ENCODE measurements around the gene PAK4. TPM values are rescaled to one million over a fixed set of nuclear protein-coding genes. Genes with fewer than 3 reads are reported as not detected.

Gene PAK4
- total RNA-seq, 1 experiment from 2014 or later: 1.7 TPM

GRCh38 chr19:39130337-39131254 lies 5.0 kb downstream of the PAK4 start:
- H4K20me1 ChIP-seq (ENCODE audit: insufficient read depth, low read depth, low read length): peaks cover 21% of the 10 kb centered on the region; the same call in 1 of the 2 replicates
- no peak overlapping the region for H3K27ac ChIP-seq (ENCODE audit: low read length)
- no peaks in the 10 kb centered on the region for H3K9me2 ChIP-seq (replicated peaks; ENCODE audit: insufficient read depth, low read length)
- no peak overlapping the region for H3K4me3 ChIP-seq (ENCODE audit: low read length)
- no peaks in the 10 kb centered on the region for H3K9me3 ChIP-seq (ENCODE audit: low read length)
- no peaks in the 10 kb centered on the region for H3K27me3 ChIP-seq (ENCODE audit: low read length)
- no peak overlapping the region for H3K4me2 ChIP-seq (ENCODE audit: low read depth, low read length, poor library complexity, severe bottlenecking)
- no peaks in the 10 kb centered on the region for H3K36me3 ChIP-seq (ENCODE audit: insufficient read depth, low read length)
- DNase-seq: no peak
- peaks cover 16% of the 10 kb centered on the region for H3K4me1 ChIP-seq (ENCODE audit: low read length)
- H2AFZ ChIP-seq (ENCODE audit: low read length): no peak overlapping the region
- peaks cover 15% of the 10 kb centered on the region for H3K79me2 ChIP-seq (ENCODE audit: low read length)
- H3K9ac ChIP-seq (ENCODE audit: low read length): no peak overlapping the region

GRCh38 chr19:39131255-39131755 lies 5.7 kb downstream of the PAK4 start:
- Histone ChIP-seq H3K79me2 (ENCODE audit: low read length) (peaks cover 10% of the 10 kb centered on the region; the same call in 1 of the 2 replicates), H3K27me3 (ENCODE audit: low read length) (no peaks in the 10 kb centered on the region), H4K20me1 (ENCODE audit: insufficient read depth, low read depth, low read length) (peaks cover 21% of the 10 kb centered on the region; the same call in 1 of the 2 replicates), H3K4me3 (ENCODE audit: low read length) (no peak overlapping the region), H3K4me2 (ENCODE audit: low read depth, low read length, poor library complexity, severe bottlenecking) (no peak overlapping the region), H3K9ac (ENCODE audit: low read length) (no peak overlapping the region), H3K27ac (ENCODE audit: low read length) (no peak overlapping the region), H3K36me3 (ENCODE audit: insufficient read depth, low read length) (no peaks in the 10 kb centered on the region), H3K9me3 (ENCODE audit: low read length) (no peaks in the 10 kb centered on the region), H3K4me1 (ENCODE audit: low read length) (peaks cover 13% of the 10 kb centered on the region), H3K9me2 (replicated peaks; ENCODE audit: insufficient read depth, low read length) (no peaks in the 10 kb centered on the region), H2AFZ (ENCODE audit: low read length) (no peak overlapping the region)
- DNase-seq: no peak

DNA sequence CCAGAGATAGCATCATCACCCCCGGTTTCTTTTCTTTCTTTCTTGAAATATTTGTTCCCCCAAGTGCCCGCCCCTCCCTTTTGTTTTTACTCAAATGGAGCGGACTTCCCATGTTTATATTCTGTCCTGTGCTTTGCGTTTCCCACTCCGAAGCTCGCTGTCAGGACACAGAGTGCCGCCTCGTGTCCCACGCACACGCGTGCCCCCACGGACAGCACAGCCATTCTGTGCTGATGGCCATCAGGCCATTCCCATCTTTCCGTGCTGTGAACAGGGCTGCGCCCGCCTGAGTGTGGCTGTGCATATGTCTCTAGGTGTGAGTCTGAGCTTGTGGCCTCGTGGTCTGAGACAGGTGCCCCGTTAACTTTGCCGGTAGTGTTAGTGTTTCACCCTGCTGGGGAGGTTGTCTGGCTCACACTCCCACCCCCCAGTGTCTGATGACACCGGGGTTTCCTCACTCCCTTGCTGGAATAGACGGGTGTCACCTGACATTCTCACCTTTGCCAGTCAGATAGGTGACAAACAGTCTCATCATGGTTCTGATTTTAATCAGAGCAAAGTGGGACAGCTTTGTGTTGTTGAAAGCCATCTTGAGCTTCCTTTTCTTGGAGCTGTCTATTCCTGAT lies 6.9 kb downstream of the PAK4 start:
- Histone ChIP-seq H3K4me3 (ENCODE audit: low read length) (no peak overlapping the region), H3K27me3 (ENCODE audit: low read length) (no peaks in the 10 kb centered on the region), H3K79me2 (ENCODE audit: low read length) (no peaks in the 10 kb centered on the region), H2AFZ (ENCODE audit: low read length) (no peak overlapping the region), H3K9me3 (ENCODE audit: low read length) (no peaks in the 10 kb centered on the region), H3K36me3 (ENCODE audit: insufficient read depth, low read length) (no peaks in the 10 kb centered on the region), H3K9me2 (replicated peaks; ENCODE audit: insufficient read depth, low read length) (no peaks in the 10 kb centered on the region), H3K4me2 (ENCODE audit: low read depth, low read length, poor library complexity, severe bottlenecking) (no peak overlapping the region), H3K27ac (ENCODE audit: low read length) (no peak overlapping the region), H4K20me1 (ENCODE audit: insufficient read depth, low read depth, low read length) (peaks cover 25% of the 10 kb centered on the region; the same call in 1 of the 2 replicates), H3K9ac (ENCODE audit: low read length) (no peak overlapping the region), H3K4me1 (ENCODE audit: low read length) (peaks cover 6% of the 10 kb centered on the region)
- DNase-seq: no peak

- Histone ChIP-seq H3K36me3 (ENCODE audit: insufficient read depth, low read length) (no peaks in the 10 kb centered on the region), H3K27ac (ENCODE audit: low read length) (no peak overlapping the region), H3K9ac (ENCODE audit: low read length) (no peak overlapping the region), H3K4me3 (ENCODE audit: low read length) (no peak overlapping the region), H3K79me2 (ENCODE audit: low read length) (no peaks in the 10 kb centered on the region), H3K4me1 (ENCODE audit: low read length) (peaks cover 6% of the 10 kb centered on the region), H3K9me3 (ENCODE audit: low read length) (no peaks in the 10 kb centered on the region), H4K20me1 (ENCODE audit: insufficient read depth, low read depth, low read length) (peaks cover 25% of the 10 kb centered on the region; the same call in 1 of the 2 replicates), H3K27me3 (ENCODE audit: low read length) (no peaks in the 10 kb centered on the region), H3K4me2 (ENCODE audit: low read depth, low read length, poor library complexity, severe bottlenecking) (no peak overlapping the region), H3K9me2 (replicated peaks; ENCODE audit: insufficient read depth, low read length) (no peaks in the 10 kb centered on the region), H2AFZ (ENCODE audit: low read length) (no peak overlapping the region)
- no peak for DNase-seq
Measured at GRCh38 chr19:39133431-39134270, 8.1 kb downstream of the PAK4 start.

GRCh38 chr19:39135701-39136100 lies 10.1 kb downstream of the PAK4 start:
- H3K4me1 ChIP-seq (ENCODE audit: low read length): peaks cover 6% of the 10 kb centered on the region
- H3K4me3 ChIP-seq (ENCODE audit: low read length): no peak overlapping the region
- H3K27me3 ChIP-seq (ENCODE audit: low read length): no peaks in the 10 kb centered on the region
- no peak overlapping the region for H3K9ac ChIP-seq (ENCODE audit: low read length)
- no peak for DNase-seq
- H3K9me3 ChIP-seq (ENCODE audit: low read length): no peaks in the 10 kb centered on the region
- no peak overlapping the region for H3K4me2 ChIP-seq (ENCODE audit: low read depth, low read length, poor library complexity, severe bottlenecking)
- no peaks in the 10 kb centered on the region for H3K9me2 ChIP-seq (replicated peaks; ENCODE audit: insufficient read depth, low read length)
- H3K27ac ChIP-seq (ENCODE audit: low read length): no peak overlapping the region
- peaks cover 30% of the 10 kb centered on the region; the same call in 1 of the 2 replicates for H4K20me1 ChIP-seq (ENCODE audit: insufficient read depth, low read depth, low read length)
- no peaks in the 10 kb centered on the region for H3K79me2 ChIP-seq (ENCODE audit: low read length)
- H3K36me3 ChIP-seq (ENCODE audit: insufficient read depth, low read length): no peaks in the 10 kb centered on the region
- H2AFZ ChIP-seq (ENCODE audit: low read length): no peak overlapping the region

DNA sequence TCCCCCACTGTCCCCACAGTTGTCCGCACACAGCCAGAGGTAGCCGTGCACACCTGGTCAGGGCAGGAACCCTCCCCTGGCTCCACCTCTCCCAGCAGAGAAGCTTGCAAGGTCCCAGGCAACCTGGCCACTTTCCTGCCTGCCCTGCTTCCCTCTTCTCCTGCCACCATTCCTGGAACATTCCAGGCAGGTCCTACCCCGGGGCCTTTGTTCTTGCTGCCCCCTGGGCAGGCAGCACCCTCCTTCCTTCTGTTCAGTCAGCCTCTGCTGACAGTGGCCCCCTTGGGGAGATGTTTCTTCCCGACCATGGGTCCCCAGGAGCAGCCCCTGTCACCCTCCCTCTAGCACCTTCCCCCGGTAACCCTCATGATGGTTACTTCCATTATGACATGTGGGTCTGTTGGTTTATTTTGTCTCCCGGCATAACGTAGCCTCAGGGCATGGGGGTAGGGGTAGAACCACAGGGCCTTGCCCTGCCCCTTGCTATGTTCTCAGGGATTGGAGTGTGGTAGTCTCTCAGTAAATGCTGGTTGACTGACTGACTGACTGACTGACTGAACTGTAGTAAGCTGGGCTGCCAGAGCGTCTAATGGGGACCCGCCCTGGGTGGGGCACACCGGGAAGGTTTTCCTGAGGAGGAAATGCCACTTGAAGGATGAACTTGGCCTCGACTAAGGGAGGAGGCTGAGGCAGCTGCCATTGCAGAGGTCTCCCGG lies 10.8 kb downstream of the PAK4 start:
- Histone ChIP-seq H3K27ac (ENCODE audit: low read length) (no peak overlapping the region), H3K9me3 (ENCODE audit: low read length) (no peaks in the 10 kb centered on the region), H2AFZ (ENCODE audit: low read length) (no peak overlapping the region), H3K36me3 (ENCODE audit: insufficient read depth, low read length) (no peaks in the 10 kb centered on the region), H3K4me3 (ENCODE audit: low read length) (no peak overlapping the region), H3K9ac (ENCODE audit: low read length) (no peak overlapping the region), H4K20me1 (ENCODE audit: insufficient read depth, low read depth, low read length) (peaks cover 29% of the 10 kb centered on the region; the same call in 1 of the 2 replicates), H3K9me2 (replicated peaks; ENCODE audit: insufficient read depth, low read length) (no peaks in the 10 kb centered on the region), H3K4me2 (ENCODE audit: low read depth, low read length, poor library complexity, severe bottlenecking) (no peak overlapping the region), H3K27me3 (ENCODE audit: low read length) (no peaks in the 10 kb centered on the region), H3K79me2 (ENCODE audit: low read length) (no peaks in the 10 kb centered on the region), H3K4me1 (ENCODE audit: low read length) (peaks cover 2% of the 10 kb centered on the region)
- DNase-seq: no peak

- no peaks in the 10 kb centered on the region for H3K9me3 ChIP-seq (ENCODE audit: low read length)
- DNase-seq: no peak
- H3K4me2 ChIP-seq (ENCODE audit: low read depth, low read length, poor library complexity, severe bottlenecking): no peak overlapping the region
- H3K36me3 ChIP-seq (ENCODE audit: insufficient read depth, low read length): no peaks in the 10 kb centered on the region
- no peaks in the 10 kb centered on the region for H3K79me2 ChIP-seq (ENCODE audit: low read length)
- no peak overlapping the region for H2AFZ ChIP-seq (ENCODE audit: low read length)
- H3K9ac ChIP-seq (ENCODE audit: low read length): no peak overlapping the region
- H4K20me1 ChIP-seq (ENCODE audit: insufficient read depth, low read depth, low read length): peaks cover 25% of the 10 kb centered on the region; the same call in 1 of the 2 replicates
- no peaks in the 10 kb centered on the region for H3K27me3 ChIP-seq (ENCODE audit: low read length)
- no peak overlapping the region for H3K4me3 ChIP-seq (ENCODE audit: low read length)
- no peak overlapping the region for H3K27ac ChIP-seq (ENCODE audit: low read length)
- no peaks in the 10 kb centered on the region for H3K9me2 ChIP-seq (replicated peaks; ENCODE audit: insufficient read depth, low read length)
- no peaks in the 10 kb centered on the region for H3K4me1 ChIP-seq (ENCODE audit: low read length)
Measured at GRCh38 chr19:39137131-39137530, 11.5 kb downstream of the PAK4 start.
